D341Med (cell line): Measurements from ENCODE around the gene TXN.
A peak's percentile ranks its signal among the peaks of the same experiment; 100 is the strongest.
"Not testable (repeated sequence)": the region's sequence is repeated elsewhere in the genome, so short reads cannot be mapped to it uniquely, and the experiment has no call there.

ENCODE experiments used
- DNase-seq: peaks from one replicate; pipeline ENCODE4 v3.0.0; 2012; ENCODE audit warnings: low spot score

The TXN gene

DNA sequence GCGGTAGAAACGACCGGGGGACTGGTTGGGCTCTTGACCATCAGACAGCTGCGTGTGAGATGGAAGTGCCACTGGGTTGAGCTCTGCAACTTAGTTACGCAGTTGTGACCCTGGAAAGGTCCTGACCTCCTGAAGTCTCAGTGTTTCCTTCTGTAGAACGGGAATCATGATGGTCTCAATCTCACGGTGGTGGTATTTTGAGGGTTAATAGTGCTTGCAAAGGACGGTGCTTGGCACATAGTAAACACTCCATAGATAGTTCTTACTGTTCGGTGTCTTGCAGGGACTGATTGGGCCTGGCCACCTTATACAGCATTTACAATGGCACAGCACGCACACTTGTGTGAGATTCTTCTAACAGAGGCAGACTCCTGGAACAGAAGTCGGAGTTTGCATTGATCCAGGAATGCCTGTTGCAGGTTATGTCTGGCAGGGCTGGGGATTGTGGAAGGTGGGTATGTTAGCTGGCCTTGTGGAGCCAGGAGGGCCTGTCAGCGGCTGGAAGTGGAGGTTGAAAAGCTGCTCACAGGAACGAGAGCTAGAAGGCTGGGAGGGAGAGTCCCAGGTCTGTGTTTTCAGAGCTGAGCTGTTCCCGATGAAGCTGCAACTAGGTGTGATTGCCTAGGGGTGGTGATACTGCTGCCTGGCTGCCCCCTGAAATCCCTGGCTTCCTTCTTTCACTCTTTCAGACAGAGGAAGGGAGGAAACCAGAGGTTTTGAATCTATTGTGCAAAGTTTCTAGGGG, 962 bp upstream of the TXN start:
- no peak for DNase-seq

DNA sequence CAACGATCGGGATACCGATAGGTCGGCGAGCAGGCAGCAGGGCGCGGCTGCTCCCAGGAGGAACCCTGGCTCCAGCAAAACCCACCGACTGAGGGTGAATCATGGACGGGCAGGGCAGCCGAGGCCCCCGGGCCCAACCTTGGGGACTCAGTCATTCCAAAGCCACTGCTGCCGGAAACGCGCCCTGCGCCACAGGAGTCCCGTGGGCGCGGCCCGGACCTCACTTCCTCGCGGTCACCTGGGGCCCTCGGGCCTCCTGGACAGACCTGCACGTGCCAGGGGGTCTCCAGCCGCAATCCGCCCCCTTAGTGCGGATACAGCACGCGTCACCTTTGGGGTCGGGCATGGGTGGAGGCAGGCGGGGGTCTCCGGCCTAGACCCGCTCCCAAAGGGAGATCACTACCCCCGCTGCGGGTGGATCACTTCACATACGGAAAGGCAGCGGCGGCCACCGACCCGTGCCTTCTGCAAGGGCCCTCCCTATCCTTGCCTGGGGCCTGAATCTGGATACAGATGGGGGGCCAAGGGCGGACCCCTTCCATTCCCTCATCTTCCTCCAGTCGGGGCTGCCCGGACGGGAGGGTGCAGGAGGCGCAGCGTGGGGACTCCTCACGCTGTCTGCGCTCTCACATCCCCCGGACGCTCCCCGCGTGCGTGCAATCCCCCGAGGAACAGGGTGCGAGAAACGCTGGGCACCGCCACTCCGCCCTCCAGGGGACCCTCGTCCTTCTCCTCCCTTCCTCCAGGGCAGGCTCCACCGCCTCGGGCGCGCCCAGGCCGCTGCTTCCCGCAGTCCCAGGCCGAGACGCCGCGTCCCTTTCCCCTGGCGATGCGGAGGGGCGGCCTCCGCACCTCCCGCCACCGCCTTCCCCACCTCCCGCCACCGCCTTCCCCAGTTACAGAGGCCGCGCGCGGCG, 586 bp downstream of the TXN start:
- peak; percentile 69 for DNase-seq

DNA sequence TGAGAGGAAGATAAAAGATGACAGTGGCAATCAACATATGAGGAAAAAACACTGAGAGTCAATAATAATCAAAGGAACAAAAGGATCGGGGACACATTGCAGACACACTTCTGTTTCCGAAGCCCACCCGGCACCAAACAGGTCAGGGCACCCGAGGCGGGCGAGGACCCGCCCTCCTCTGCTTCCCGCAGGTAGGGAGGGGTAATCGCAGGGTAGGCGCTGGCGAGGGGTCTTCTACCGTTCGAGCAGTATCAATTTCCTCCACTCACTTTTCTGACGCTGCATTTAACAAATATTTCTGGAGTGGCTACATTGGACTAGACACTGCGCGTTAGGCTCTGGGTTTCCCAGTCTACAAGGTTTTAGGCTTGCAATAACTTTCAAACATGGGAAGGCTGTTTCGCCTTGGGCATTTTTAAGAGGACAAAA, 1.3 kb downstream of the TXN start:
- DNase-seq = peak; percentile 46

DNA sequence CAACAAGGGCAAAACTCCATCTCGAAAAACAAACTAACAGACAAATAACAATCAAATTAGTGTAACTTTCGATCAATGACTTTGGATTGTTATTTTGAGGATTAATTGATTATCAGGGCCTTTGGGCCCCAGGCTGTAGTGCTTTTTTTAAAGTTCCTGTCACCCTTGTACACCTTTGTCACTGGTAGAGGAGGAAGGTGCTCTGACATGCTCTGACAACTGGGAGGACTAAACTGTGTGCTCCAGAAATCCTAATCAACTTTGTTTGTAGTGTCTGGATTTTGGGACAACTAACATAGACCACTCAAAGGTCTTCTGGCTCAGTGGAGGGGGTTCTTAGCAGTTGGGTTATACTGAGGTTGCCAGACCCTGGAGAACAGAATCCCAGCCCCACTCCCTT, 1.8 kb downstream of the TXN start:
- no peak for DNase-seq

DNA sequence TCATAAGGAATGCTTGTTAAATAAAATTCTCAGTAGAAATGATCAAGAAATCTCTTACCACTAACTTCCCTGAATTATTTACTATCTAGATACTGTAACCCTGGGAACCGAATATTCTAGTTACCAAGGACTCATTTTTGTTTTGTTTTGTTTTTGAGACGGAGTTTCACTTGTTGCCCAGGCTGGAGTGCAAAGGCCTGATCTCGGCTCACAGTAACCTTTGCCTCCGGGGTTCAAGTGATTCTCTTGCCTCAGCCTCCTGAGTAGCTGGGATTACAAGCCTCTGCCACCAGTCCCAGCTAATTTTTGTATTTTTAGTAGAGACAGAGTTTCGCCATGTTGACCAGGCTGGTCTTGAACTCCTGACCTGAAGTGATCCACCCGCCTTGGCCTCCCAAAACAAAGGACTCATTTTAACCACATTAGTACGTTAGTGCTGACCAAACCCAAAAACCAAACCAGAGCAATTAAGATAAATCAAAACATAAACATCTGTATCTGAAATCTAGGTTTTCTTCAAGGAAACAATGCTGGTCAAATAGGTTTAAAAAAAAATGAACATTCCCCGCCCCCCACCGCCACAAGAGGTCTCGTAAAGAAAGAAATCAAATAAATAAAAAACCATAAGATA, 3.7 kb downstream of the TXN start:
- DNase-seq = no peak

DNA sequence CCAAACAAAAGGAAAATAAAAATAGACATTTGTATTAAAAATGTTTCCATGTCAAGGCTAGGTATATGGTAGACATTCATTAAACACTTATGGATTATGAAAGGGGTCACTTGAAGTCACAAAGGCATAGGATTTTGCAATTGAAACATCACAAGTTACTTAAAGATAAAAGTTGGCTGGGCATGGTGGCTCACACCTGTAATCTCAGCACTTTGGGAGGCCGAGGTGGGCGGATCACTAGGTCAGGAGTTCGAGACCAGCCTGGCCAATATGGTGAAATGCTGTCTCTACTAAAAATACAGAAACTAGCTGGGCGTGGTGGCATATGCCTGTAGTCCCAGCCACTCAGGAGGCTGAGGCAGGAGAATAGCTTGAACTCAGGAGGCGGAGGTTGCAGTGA, 4.5 kb downstream of the TXN start:
- not testable (repeated sequence) for DNase-seq

DNA sequence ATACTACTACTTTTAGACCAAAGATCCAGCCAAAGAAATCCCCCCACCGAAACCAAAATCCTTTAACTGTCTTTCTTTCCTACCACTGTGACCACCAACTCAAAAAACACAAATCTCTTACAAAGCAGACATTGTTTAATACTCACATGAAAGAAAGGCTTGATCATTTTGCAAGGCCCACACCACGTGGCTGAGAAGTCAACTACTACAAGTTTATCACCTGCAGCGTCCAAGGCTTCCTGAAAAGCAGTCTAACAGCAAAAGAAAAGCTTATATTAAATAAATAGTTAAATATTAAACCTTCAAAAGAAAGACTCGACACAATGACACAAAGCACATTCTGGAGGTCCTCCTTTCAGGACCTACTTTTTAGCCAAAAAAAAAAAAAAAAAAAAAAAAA, 5.1 kb downstream of the TXN start:
- DNase-seq = no peak

DNA sequence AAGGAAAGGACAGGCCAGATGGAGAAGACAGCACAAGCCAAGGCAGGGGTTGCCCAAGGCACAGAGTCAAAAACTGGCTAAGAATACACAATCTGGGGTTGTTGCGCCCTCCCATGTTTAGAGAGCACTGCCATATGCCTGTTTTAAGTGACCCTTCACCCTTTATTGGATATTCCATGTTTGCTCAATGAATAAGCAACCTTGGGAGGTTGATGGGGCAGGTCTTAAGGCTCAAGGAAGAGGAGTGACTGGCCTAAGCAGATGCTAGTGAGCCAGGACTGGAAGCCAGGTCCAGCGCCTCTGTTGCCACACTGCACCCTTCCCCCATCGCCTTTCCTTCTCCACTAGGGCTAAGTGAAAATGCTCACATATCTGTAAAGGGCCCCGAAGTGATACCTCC, 6.7 kb downstream of the TXN start:
- no peak for DNase-seq

DNA sequence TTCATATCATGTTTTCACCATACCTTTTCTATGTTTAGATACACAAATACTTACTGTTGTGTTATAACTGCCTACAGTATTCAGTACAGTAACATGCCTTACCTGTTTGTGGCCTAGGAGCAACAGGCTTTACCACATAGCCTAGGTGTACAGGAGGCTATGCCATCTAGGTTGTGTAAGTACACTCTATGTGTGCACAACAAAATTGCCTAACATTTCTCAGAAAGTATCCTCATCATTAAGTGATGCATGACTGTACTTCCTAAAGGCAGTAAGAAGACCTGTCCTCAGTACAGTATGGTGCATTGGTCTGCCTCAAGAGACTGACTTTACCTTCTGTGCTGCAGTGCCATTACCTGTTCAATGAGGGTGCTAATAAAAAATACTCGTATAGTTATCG, 7.9 kb downstream of the TXN start:
- DNase-seq = no peak

DNA sequence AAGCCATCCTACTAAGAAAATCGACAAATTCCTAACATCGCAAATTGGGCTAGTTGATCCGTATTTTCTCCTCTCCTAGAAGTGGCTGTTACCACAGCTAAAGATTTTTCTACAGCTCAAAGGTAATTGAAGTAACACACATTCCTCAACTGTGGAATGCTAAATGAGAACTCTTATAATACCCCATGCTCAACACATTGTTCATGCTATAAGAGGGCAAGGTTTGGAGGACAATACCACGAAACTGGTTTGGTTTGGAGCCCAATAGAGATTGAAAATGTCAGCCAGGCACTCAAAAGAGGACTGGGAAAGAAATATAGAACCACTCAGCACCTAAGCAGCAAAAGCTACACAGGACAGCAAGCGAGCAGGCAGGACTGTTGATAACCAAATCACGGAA, 10.1 kb downstream of the TXN start:
- no peak for DNase-seq

DNA sequence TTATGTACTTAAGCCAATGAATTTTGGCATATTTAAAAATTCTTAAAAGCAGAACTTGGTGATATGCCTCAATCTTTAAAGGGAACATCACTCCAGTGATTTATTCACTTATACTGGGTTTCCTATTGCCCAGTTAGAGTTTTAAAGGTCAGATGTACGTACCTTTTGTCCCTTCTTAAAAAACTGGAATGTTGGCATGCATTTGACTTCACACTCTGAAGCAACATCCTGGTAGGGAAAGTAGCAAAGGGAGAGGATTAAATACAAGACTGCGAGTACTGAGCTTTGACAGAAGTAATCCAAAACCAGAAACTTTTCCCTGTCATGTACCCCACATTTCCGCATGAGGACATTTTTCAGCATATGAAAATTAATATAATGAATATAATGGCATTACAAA, 11.7 kb downstream of the TXN start:
- DNase-seq = no peak

DNA sequence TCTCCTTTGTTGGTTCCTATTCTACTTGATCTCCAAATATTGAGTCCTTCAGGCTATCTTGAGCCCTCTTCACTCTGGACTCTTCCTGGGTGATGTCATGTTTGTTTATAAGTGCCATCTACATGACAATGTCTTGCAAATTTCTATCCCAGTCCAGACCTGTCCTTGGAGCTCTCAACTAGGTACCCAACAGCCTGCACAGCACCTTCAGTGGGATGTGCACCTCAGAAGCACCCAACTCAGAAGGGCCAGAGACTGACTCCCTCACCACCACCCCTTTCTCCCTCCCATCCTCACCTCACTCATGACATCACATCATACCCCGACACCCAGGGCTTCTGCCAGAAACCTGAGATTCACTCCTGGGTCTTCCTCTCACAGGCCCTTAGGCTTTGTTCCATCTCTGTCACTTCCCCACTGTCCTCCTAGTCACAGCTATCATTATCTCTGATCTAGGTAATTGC, 14.4 kb downstream of the TXN start:
- DNase-seq = no peak

DNA sequence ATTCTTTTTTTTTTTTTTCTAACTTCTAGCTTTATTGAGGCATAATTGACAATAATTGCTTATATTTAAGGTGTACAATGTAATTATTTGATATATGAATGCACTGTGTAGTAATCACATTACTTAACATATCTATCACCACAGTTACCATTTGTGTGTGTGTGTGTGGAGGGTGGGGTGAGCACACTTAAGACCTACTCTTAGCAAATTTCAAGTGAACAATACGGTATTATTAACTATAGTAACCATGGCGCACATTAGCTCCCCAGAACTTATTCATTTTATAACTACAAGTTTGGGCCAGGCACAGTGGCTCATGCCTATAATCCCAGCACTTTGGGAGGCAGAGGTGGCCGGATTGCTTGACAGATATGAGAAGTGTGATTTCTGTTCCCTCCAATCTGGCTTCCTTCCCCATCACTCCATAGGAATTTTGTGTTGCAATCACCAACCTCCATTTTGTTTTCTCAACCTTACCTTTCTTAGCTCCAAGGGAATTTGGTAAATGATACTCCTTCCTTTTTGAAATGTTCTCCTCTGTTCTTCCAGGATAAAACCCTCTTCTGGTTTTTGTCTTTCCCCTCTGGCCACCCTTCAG, 14.9 kb downstream of the TXN start:
- no peak for DNase-seq

DNA sequence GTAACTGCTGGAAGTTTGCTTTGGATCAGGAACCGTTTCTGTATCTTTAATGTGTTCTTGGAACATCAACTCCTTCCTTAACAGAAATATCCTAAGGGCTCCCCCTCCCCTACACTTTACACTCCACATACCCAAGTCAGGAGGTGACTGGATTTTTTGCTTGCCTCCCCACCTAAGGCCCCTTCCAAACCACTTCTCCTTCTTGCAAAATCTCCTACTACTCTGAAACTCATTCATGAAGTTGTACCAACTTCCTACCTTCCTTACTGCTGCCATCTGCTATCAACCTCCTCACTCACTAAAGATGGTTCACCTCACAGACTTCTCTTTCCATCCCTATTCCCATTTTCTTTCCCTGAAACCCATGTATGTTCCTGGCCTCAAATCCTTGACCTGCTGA, 16.1 kb downstream of the TXN start:
- DNase-seq = no peak

DNA sequence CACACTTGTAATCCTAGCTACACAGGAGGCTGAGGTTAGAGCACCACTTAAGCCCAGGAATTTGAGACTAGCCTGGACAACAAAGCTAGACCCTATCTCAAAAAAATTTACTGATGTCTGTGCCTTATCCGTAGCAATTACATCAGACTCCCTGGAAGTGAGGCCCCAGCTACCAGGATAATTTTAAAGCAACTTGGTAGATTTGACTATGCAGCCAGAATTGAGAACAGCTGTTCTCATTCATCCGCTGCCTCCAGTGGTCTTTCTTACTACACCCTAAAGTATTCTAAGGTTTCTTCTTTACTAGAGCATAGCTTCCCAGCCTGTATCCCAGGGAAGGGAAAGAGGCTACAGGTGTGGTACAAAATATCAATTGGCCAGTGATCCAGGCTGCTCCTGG, 28.0 kb downstream of the TXN start:
- DNase-seq = no peak

DNA sequence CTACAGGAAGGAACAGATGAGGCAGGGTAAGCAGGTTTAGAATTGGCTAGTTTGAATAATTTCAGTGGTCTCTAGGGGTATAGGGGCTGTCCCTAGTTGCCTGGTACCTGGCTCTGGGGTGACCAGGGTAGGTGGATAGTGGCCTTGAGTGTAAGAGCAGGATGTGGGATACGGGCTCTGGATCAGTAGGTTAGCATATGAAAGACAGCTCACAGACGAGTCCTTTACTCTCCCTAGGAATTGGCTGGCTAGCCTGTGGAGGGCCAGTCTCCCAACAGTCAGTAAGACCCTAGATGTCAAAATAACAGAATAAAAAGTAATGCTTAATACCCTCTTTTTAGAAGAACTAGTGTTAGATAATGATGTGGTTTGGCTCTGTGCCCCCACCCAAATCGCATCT, 31.7 kb downstream of the TXN start:
- DNase-seq = no peak

DNA sequence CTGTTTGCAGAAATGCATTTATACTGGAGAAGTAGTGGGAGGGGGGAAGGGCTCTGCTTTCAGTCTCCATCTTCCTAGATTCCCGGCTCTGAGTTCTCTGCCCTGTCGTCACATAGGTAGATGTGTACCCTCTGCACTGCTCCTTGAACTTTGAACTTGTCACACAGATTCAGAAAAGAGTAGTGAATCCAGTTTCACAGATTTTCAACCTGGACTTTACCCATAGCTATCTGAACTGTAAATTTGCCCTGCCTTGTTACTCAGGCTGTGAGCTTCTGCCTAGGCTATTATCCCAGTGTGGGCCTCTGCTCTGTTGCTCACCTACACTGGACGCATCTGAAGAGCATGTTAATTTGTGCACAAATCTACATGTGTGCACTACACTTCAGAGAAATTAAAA, 35.5 kb downstream of the TXN start:
- no peak for DNase-seq

DNA sequence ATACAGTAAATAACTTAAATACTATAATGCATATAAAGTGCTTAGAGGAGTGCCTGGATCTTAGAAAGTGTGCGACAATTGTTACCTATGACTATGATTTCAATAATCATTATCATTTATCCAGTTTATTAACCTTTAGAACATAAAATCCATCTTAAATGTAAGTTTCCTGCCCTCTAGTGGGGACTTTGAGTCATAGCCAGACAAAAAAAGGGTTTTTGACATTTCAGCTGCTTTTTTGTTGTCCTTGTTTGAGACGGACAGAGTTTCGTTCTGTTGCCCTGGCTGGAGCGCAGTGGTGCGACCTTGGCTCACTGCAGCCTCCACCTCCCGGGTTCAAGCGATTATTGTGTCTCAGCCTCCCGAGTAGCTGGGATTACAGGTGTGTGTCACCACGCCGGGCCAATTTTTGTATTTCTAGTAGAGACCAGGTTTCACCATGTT, 38.6 kb downstream of the TXN start:
- no peak for DNase-seq

DNA sequence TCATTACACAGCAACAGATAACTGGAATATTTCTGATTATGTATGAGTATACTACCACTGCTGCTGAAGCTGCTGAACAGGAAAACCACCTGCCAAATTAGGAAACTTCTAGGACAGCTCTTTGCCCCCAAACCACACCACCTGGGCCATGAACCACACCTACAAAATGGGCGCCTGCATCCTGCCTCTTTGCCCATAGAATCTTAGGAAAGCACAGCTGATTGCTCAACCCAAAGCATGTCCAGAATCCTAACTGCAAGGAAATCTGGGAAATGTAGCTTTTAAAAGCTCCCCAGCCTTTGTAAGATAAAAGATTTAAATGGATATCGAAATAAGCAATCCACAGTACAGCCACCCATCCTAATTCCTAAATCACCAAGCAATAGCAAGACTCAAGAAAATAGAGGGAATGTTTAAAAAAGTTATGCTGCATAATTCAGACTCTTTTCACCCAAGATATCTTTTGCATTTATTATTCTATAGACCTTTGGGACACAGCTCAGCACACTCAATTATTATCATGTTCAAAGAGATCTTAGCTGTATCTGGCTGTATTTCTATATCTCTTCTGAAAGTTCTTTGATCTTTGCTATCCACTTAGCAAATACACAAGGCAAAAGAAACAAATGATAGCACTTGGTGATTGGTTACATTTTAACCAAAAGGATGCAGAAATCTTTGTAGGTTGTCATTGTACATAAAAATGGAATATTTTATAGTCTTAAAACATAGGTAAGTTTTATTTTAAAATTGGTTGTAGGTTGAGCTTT, 41.5 kb downstream of the TXN start:
- no peak for DNase-seq

DNA sequence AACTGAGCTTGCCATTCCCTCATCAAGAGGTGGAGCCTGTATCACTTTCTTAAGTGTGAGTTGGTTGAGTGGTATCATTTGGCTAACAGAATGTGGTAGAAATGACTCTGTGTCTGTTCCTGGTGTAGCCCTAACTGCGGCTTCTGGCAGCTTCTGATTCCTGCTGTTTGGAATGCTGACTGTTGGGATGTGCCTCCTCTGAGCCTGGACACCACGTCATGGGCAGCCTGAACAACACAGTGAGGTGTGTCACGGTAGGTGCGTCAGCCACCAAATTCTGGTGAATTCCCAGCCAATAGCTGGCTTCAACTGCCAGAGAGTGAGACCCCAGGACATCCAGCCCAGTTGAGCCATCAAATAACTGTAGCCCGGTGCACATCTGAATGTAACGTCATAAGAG, 42.2 kb downstream of the TXN start:
- no peak for DNase-seq

DNA sequence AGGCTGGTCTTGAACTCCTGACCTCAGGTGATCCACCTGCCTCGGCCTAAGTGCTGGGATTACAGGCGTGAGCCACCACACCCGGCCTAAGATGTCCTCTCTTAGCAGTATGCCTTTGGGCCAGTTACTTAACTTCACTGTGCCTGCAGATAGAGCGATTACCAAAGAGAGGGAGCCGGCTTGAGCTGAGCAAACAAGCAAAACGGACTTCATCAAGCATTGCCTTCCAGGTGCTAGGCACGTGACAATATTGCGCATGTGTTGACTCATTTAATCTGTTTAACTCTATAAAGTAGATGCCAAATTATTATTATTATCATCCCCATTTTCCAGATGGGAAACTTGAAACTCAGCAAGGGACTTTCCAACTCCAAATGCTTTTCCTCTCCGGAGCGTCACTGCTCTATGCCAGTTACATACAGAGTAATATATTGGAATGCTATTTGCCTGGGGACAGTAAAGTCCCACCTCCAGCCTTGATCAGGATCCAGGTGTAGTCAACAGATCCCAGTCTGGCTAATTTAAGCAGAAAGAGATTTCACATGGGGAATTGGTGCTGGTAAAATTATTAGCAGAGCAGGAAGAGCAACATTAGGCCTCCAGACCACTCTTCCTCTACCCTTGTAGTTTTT, 42.8 kb downstream of the TXN start:
- DNase-seq = no peak
